Activated naive CD4-positive, alpha-beta T cell treated with anti-CD3 and anti-CD28 coated beads for 36 hours (primary cell): Measurements from ENCODE around the gene NRXN3. TPM values are rescaled to one million over a fixed set of nuclear protein-coding genes. Genes with fewer than 3 reads are reported as not detected.
A peak's percentile ranks its signal among the peaks of the same experiment; 100 is the strongest.

Source experiments
- CTCF ChIA-PET: fragments of 350-600 bp; sonication (Branson Sonifier 250); formaldehyde crosslinking; loops from one replicate; lab custom pipeline; 2021; ENCODE audit warnings: antibody characterized with exemption; lab: Charles Lee
- DNase-seq: peaks from one replicate; pipeline ENCODE4 v3.0.0-alpha.2; 2020
- H3K27ac Mint-ChIP-seq: one replicate; pipeline ENCODE4 v1.8.0; 2021; ENCODE audit warnings: mild to moderate bottlenecking, mixed read lengths
- H3K27me3 Mint-ChIP-seq: one replicate; pipeline ENCODE4 v1.8.0; 2021; ENCODE audit warnings: low read depth, mixed read lengths
- H3K36me3 Mint-ChIP-seq: one replicate; pipeline ENCODE4 v1.8.0; 2021; ENCODE audit warnings: low read depth, mixed read lengths
- H3K4me1 Mint-ChIP-seq: one replicate; pipeline ENCODE4 v1.8.0; 2021; ENCODE audit warnings: low read depth, mixed read lengths
- H3K4me3 Mint-ChIP-seq: one replicate; pipeline ENCODE4 v1.8.0; 2021; ENCODE audit warnings: mild to moderate bottlenecking, moderate library complexity, mixed read lengths
- H3K9me3 Mint-ChIP-seq: one replicate; pipeline ENCODE4 v1.8.0; 2021; ENCODE audit warnings: mixed read lengths
- intact Hi-C: fragments of 100-400 bp; cut with micrococcal nuclease; formaldehyde crosslinking; loops from one replicate; pipeline ENCODE4 v1.15.1; 2023
- total RNA-seq, 2 experiments: library from RNA; stranded (reverse); gene quantifications; one replicate each; pipeline ENCODE4 v1.2.3, GENCODE V29; 2021

The NRXN3 gene
- total RNA-seq, 2 experiments from 2014 or later: not detected

GRCh38 chr14:78488938-78489337 lies 318.8 kb downstream of the NRXN3 start:
- peaks cover 2% of the 10 kb centered on the region for H3K27me3 Mint-ChIP-seq
- no peak overlapping the region for H3K27ac Mint-ChIP-seq
- intact Hi-C loops: no loop called here
- CTCF ChIA-PET: interaction anchor here (0.9 kb wide), 1 partner anchor 78 kb away, joined by 3 read pairs; no protein-coding TSS in a partner anchor
- H3K4me3 Mint-ChIP-seq: no peak overlapping the region
- no peaks in the 10 kb centered on the region for H3K9me3 Mint-ChIP-seq
- no peak for DNase-seq
- no peaks in the 10 kb centered on the region for H3K36me3 Mint-ChIP-seq
- no peaks in the 10 kb centered on the region for H3K4me1 Mint-ChIP-seq

- intact Hi-C loops: no loop called here
- CTCF ChIA-PET: no interaction called here
These were observed 320.9 kb downstream of the NRXN3 start for GRCh38 chr14:78491048-78491447.

GRCh38 chr14:78498062-78498595 lies 328.0 kb downstream of the NRXN3 start:
- H3K36me3 Mint-ChIP-seq: no peaks in the 10 kb centered on the region
- intact Hi-C loops: no loop called here
- CTCF ChIA-PET: no interaction called here
- no peaks in the 10 kb centered on the region for H3K27me3 Mint-ChIP-seq
- no peaks in the 10 kb centered on the region for H3K4me1 Mint-ChIP-seq
- H3K4me3 Mint-ChIP-seq: no peak overlapping the region
- H3K27ac Mint-ChIP-seq: no peak overlapping the region
- DNase-seq: no peak
- H3K9me3 Mint-ChIP-seq: no peaks in the 10 kb centered on the region

More at GRCh38 chr14:78491048-78491447, 320.9 kb downstream of the NRXN3 start:
- H3K9me3 Mint-ChIP-seq: no peaks in the 10 kb centered on the region
- no peaks in the 10 kb centered on the region for H3K4me1 Mint-ChIP-seq
- DNase-seq: no peak
- H3K36me3 Mint-ChIP-seq: no peaks in the 10 kb centered on the region
- no peak overlapping the region for H3K27ac Mint-ChIP-seq
- no peak overlapping the region for H3K4me3 Mint-ChIP-seq
- no peaks in the 10 kb centered on the region for H3K27me3 Mint-ChIP-seq

- no peak for DNase-seq
- no peak overlapping the region for H3K27ac Mint-ChIP-seq
- intact Hi-C loops: no loop called here
- no peaks in the 10 kb centered on the region for H3K9me3 Mint-ChIP-seq
- H3K4me1 Mint-ChIP-seq: no peaks in the 10 kb centered on the region
- CTCF ChIA-PET: no interaction called here
- H3K36me3 Mint-ChIP-seq: no peaks in the 10 kb centered on the region
- H3K27me3 Mint-ChIP-seq: no peaks in the 10 kb centered on the region
- H3K4me3 Mint-ChIP-seq: no peak overlapping the region
These were observed 331.7 kb downstream of the NRXN3 start for GRCh38 chr14:78501909-78502308.

GRCh38 chr14:78508023-78508422 lies 337.9 kb downstream of the NRXN3 start:
- DNase-seq: no peak
- H3K4me3 Mint-ChIP-seq: no peak overlapping the region
- no peaks in the 10 kb centered on the region for H3K4me1 Mint-ChIP-seq
- H3K27me3 Mint-ChIP-seq: no peaks in the 10 kb centered on the region
- CTCF ChIA-PET: no interaction called here
- no peaks in the 10 kb centered on the region for H3K9me3 Mint-ChIP-seq
- no peak overlapping the region for H3K27ac Mint-ChIP-seq
- H3K36me3 Mint-ChIP-seq: no peaks in the 10 kb centered on the region
- intact Hi-C loops: no loop called here

GRCh38 chr14:78509516-78509915 lies 339.3 kb downstream of the NRXN3 start:
- Mint-ChIP-seq H3K36me3 (no peaks in the 10 kb centered on the region), H3K9me3 (no peaks in the 10 kb centered on the region), H3K27ac (no peak overlapping the region), H3K27me3 (no peaks in the 10 kb centered on the region), H3K4me3 (no peak overlapping the region), H3K4me1 (no peaks in the 10 kb centered on the region)
- CTCF ChIA-PET: no interaction called here
- no peak for DNase-seq
- intact Hi-C loops: no loop called here

- Mint-ChIP-seq H3K27me3 (no peaks in the 10 kb centered on the region), H3K27ac (no peak overlapping the region), H3K36me3 (no peaks in the 10 kb centered on the region), H3K4me3 (no peak overlapping the region), H3K4me1 (no peaks in the 10 kb centered on the region), H3K9me3 (no peaks in the 10 kb centered on the region)
- intact Hi-C loops: no loop called here
- CTCF ChIA-PET: no interaction called here
- no peak for DNase-seq
These were observed 341.8 kb downstream of the NRXN3 start for GRCh38 chr14:78512021-78512420.

- intact Hi-C loops: loop anchor here (1.0 kb wide), 1 partner anchor 10 kb away; no protein-coding TSS in a partner anchor
- Mint-ChIP-seq H3K4me1 (no peaks in the 10 kb centered on the region), H3K9me3 (peaks cover 4% of the 10 kb centered on the region), H3K27me3 (no peaks in the 10 kb centered on the region), H3K27ac (no peak overlapping the region), H3K36me3 (no peaks in the 10 kb centered on the region), H3K4me3 (no peak overlapping the region)
- DNase-seq: peak; percentile 53
- CTCF ChIA-PET: no interaction called here
These were observed 349.7 kb downstream of the NRXN3 start for GRCh38 chr14:78519863-78520262.

- Mint-ChIP-seq H3K9me3 (peaks cover 5% of the 10 kb centered on the region), H3K4me1 (no peaks in the 10 kb centered on the region), H3K36me3 (no peaks in the 10 kb centered on the region), H3K4me3 (no peak overlapping the region), H3K27me3 (no peaks in the 10 kb centered on the region), H3K27ac (no peak overlapping the region)
- no peak for DNase-seq
- intact Hi-C loops: no loop called here
- CTCF ChIA-PET: no interaction called here
These were observed 354.0 kb downstream of the NRXN3 start for GRCh38 chr14:78524196-78524595.

- CTCF ChIA-PET: no interaction called here
- H3K9me3 Mint-ChIP-seq: peaks cover 3% of the 10 kb centered on the region
- H3K27ac Mint-ChIP-seq: no peak overlapping the region
- intact Hi-C loops: no loop called here
- H3K27me3 Mint-ChIP-seq: no peaks in the 10 kb centered on the region
- no peaks in the 10 kb centered on the region for H3K36me3 Mint-ChIP-seq
- no peak overlapping the region for H3K4me3 Mint-ChIP-seq
- H3K4me1 Mint-ChIP-seq: no peaks in the 10 kb centered on the region
- no peak for DNase-seq
These were observed 354.6 kb downstream of the NRXN3 start for GRCh38 chr14:78524766-78525165.

GRCh38 chr14:78530078-78530477 lies 359.9 kb downstream of the NRXN3 start:
- peak; percentile 40 for DNase-seq
- intact Hi-C loops: loop anchor here (1.0 kb wide), 1 partner anchor 10 kb away; no protein-coding TSS in a partner anchor
- Mint-ChIP-seq H3K4me1 (no peaks in the 10 kb centered on the region), H3K9me3 (peaks cover 13% of the 10 kb centered on the region), H3K27ac (no peak overlapping the region), H3K27me3 (no peaks in the 10 kb centered on the region), H3K4me3 (no peak overlapping the region), H3K36me3 (no peaks in the 10 kb centered on the region)
- CTCF ChIA-PET: no interaction called here

GRCh38 chr14:78534141-78534540 lies 364.0 kb downstream of the NRXN3 start:
- no peaks in the 10 kb centered on the region for H3K27me3 Mint-ChIP-seq
- peaks cover 15% of the 10 kb centered on the region for H3K9me3 Mint-ChIP-seq
- no peaks in the 10 kb centered on the region for H3K4me1 Mint-ChIP-seq
- no peaks in the 10 kb centered on the region for H3K36me3 Mint-ChIP-seq
- no peak overlapping the region for H3K27ac Mint-ChIP-seq
- intact Hi-C loops: no loop called here
- DNase-seq: no peak
- CTCF ChIA-PET: no interaction called here
- no peak overlapping the region for H3K4me3 Mint-ChIP-seq

GRCh38 chr14:78535041-78535440 lies 364.9 kb downstream of the NRXN3 start:
- CTCF ChIA-PET: no interaction called here
- DNase-seq: no peak
- intact Hi-C loops: no loop called here
- Mint-ChIP-seq H3K4me1 (no peaks in the 10 kb centered on the region), H3K36me3 (no peaks in the 10 kb centered on the region), H3K9me3 (peaks cover 15% of the 10 kb centered on the region), H3K4me3 (no peak overlapping the region), H3K27ac (no peak overlapping the region), H3K27me3 (no peaks in the 10 kb centered on the region)
